HFFc6 (cell line): ENCODE data around the gene NEBL. TPM values are rescaled to one million over a fixed set of nuclear protein-coding genes. Genes with fewer than 3 reads are reported as not detected.

Source experiments
- DNase-seq: peaks from one replicate; pipeline ENCODE4 v3.0.0-alpha.2; 2018
- H3K27ac Mint-ChIP-seq: 2 replicates; pipeline ENCODE4 v1.8.0; 2020; ENCODE audit warnings: mild to moderate bottlenecking, mixed read lengths
- H3K27me3 Mint-ChIP-seq: 2 replicates; pipeline ENCODE4 v1.8.0; 2021; ENCODE audit warnings: mild to moderate bottlenecking, moderate library complexity, mixed read lengths; ENCODE audit not compliant: insufficient read depth
- H3K36me3 Mint-ChIP-seq: 2 replicates; pipeline ENCODE4 v1.8.0; 2021; ENCODE audit warnings: low read depth, mixed read lengths
- H3K4me1 Mint-ChIP-seq: 2 replicates; pipeline ENCODE4 v1.8.0; 2020; ENCODE audit warnings: low read depth, mixed read lengths
- H3K4me3 Mint-ChIP-seq: 2 replicates; pipeline ENCODE4 v1.8.0; 2020; ENCODE audit warnings: mild to moderate bottlenecking, moderate library complexity, mixed read lengths
- H3K9me3 Mint-ChIP-seq: 2 replicates; pipeline ENCODE4 v1.8.0; 2020; ENCODE audit warnings: mild to moderate bottlenecking, mixed read lengths
- total RNA-seq, 6 experiments: library from RNA; stranded (reverse); fragmentation: NEBNext Ultra II Directional; extraction: Animal tissue kit (Norgen Biotek cat#: 25700); gene quantifications; 2 replicates in 1 of 6; 3 replicates in 5 of 6; pipeline ENCODE4 v1.2.3, GENCODE V29; 2021
- TF ChIP-seq, protein P1 (sequence below): fragments of 200-600 bp; sonication (generic); IDR thresholded peaks from 2 replicates; pipeline ENCODE4 v1.5.0; 2021; ENCODE audit warnings: antibody characterized with exemption, mild to moderate bottlenecking

Gene NEBL
- total RNA-seq, 6 experiments from 2014 or later = not detected

DNA sequence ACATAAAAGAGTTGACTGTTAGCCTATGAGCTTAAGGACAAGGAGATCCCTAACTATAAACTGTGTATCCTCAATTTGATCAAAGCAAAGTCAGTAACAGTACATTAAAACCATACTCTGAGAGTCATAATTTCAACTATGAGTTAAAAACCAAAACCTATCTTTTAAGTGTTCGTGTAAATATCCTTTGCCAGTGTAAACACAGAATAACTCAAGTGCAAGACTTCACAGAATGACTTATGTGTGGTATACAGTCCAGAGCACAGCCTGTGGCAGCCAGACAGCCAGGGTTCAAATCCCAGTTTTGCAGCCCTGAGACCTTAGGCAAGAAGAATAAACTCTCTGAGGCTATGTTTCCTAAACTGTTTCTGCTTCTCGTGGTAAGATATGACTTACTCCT, 30.3 kb upstream of the NEBL start:
- no peak for DNase-seq
- H3K4me1 Mint-ChIP-seq = no peaks in the 10 kb centered on the region
- peaks cover 34% of the 10 kb centered on the region for H3K9me3 Mint-ChIP-seq
- 0 out of 2 replicates have a peak, but pooled peaks cover 5% of the 10 kb centered on the region for H3K36me3 Mint-ChIP-seq
- no peak overlapping the region for H3K27ac Mint-ChIP-seq
- TF ChIP-seq, protein P1, sequence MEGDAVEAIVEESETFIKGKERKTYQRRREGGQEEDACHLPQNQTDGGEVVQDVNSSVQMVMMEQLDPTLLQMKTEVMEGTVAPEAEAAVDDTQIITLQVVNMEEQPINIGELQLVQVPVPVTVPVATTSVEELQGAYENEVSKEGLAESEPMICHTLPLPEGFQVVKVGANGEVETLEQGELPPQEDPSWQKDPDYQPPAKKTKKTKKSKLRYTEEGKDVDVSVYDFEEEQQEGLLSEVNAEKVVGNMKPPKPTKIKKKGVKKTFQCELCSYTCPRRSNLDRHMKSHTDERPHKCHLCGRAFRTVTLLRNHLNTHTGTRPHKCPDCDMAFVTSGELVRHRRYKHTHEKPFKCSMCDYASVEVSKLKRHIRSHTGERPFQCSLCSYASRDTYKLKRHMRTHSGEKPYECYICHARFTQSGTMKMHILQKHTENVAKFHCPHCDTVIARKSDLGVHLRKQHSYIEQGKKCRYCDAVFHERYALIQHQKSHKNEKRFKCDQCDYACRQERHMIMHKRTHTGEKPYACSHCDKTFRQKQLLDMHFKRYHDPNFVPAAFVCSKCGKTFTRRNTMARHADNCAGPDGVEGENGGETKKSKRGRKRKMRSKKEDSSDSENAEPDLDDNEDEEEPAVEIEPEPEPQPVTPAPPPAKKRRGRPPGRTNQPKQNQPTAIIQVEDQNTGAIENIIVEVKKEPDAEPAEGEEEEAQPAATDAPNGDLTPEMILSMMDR = no peak
- H3K27me3 Mint-ChIP-seq = no peaks in the 10 kb centered on the region; the same call in 1 of the 2 replicates
- H3K4me3 Mint-ChIP-seq = no peak overlapping the region

GRCh38 chr10:20922451-20922850, 25.3 kb upstream of the NEBL start:
- TF ChIP-seq, protein P1 = no peak
- H3K4me3 Mint-ChIP-seq = no peak overlapping the region
- no peak for DNase-seq
- H3K36me3 Mint-ChIP-seq = 0 out of 2 replicates have a peak, but pooled peaks cover 5% of the 10 kb centered on the region
- H3K4me1 Mint-ChIP-seq = no peaks in the 10 kb centered on the region
- H3K27ac Mint-ChIP-seq = no peak overlapping the region
- peaks cover 27% of the 10 kb centered on the region for H3K9me3 Mint-ChIP-seq
- no peaks in the 10 kb centered on the region; the same call in 1 of the 2 replicates for H3K27me3 Mint-ChIP-seq

- TF ChIP-seq, protein P1 = no peak
- 0 out of 2 replicates have a peak, but pooled peaks cover 5% of the 10 kb centered on the region for H3K36me3 Mint-ChIP-seq
- no peak overlapping the region for H3K27ac Mint-ChIP-seq
- peaks cover 27% of the 10 kb centered on the region for H3K9me3 Mint-ChIP-seq
- no peak for DNase-seq
- no peaks in the 10 kb centered on the region for H3K4me1 Mint-ChIP-seq
- H3K27me3 Mint-ChIP-seq = no peaks in the 10 kb centered on the region; the same call in 1 of the 2 replicates
- no peak overlapping the region for H3K4me3 Mint-ChIP-seq
These were observed 24.9 kb upstream of the NEBL start for GRCh38 chr10:20922033-20922432.

DNA sequence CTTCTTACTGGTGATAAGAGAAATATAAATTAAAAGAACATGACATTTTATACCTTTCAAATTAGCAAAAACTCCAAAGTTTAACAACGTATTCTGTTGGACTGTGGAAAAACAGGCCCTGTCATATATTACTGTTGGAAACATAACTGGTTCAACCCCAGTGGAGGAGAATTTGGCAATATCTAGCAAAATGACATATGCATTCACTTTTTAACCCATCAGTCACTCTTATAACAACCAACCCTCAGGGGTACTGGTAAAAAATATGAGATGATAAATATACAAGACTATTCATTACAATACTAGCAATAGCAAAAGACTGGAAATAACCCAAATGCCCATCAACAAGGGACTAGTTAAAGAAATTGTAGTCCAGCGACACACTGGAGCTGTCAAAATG, 22.9 kb upstream of the NEBL start:
- DNase-seq = no peak
- Mint-ChIP-seq H3K4me1 (no peaks in the 10 kb centered on the region), H3K9me3 (peaks cover 20% of the 10 kb centered on the region)

GRCh38 chr10:20919481-20919880, 22.4 kb upstream of the NEBL start:
- TF ChIP-seq, protein P1 = no peak
- no peak for DNase-seq
- Mint-ChIP-seq H3K36me3 (no peaks in the 10 kb centered on the region), H3K27me3 (no peaks in the 10 kb centered on the region; the same call in 1 of the 2 replicates), H3K27ac (no peak overlapping the region), H3K9me3 (peaks cover 18% of the 10 kb centered on the region), H3K4me1 (no peaks in the 10 kb centered on the region), H3K4me3 (no peak overlapping the region)

More for the DNA sequence above, 22.9 kb upstream of the NEBL start:
- H3K36me3 Mint-ChIP-seq = no peaks in the 10 kb centered on the region
- no peak overlapping the region for H3K27ac Mint-ChIP-seq
- no peaks in the 10 kb centered on the region; the same call in 1 of the 2 replicates for H3K27me3 Mint-ChIP-seq
- no peak overlapping the region for H3K4me3 Mint-ChIP-seq
- TF ChIP-seq, protein P1 = no peak

- Mint-ChIP-seq H3K9me3 (peaks cover 29% of the 10 kb centered on the region), H3K27me3 (no peaks in the 10 kb centered on the region), H3K4me3 (no peak overlapping the region), H3K4me1 (no peaks in the 10 kb centered on the region), H3K36me3 (no peaks in the 10 kb centered on the region), H3K27ac (no peak overlapping the region)
- no peak for DNase-seq
- TF ChIP-seq, protein P1 = no peak
These were observed 19.9 kb upstream of the NEBL start for GRCh38 chr10:20916976-20917375.
